ENCODE data around the gene RHOXF1. TPM values are rescaled to one million over a fixed set of nuclear protein-coding genes. Genes with fewer than 3 reads are reported as not detected.
"Not testable (repeated sequence)": the region's sequence is repeated elsewhere in the genome, so short reads cannot be mapped to it uniquely, and the experiment has no call there.

Gene RHOXF1
- total RNA-seq, 1 experiment from 2014 or later, result not detected

DNA sequence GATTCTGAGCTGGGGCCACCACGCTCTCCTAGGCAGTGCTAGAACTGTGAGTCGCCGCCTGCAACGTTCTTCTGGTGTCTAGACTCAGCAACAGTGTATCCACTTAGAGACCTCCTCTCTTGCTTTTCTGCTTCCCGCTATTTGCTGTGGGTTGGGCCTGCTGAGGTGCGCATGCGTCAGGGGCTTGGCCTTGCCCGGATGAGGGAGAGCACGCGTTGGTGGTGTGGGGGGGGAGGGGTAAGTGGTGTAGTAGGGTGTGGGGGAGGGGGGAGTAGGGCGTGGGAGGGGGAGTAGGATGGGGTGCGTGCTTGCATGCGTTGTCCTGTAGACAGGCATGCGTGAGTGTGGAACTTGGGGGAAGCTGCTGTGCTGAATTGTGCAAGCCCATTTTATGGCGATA is 38.1 kb downstream of the RHOXF1 start, which contains the start of gene RHOXF2B:
RHOXF2B (minus strand) TSS at position 101 of the 400 bp plus-strand sequence. CDS start 138 bp downstream, outside the sequence.
- not testable (repeated sequence) for H4K20me1 ChIP-seq (ENCODE audit: control insufficient read depth, insufficient read depth, insufficient read length); H3K27ac ChIP-seq (ENCODE audit: insufficient read length, low read depth, low read length); H2BK12ac ChIP-seq (ENCODE audit: insufficient read length, low read depth, low read length); H2BK20ac ChIP-seq (ENCODE audit: low read depth, low read length, poor library complexity, severe bottlenecking); H4K5ac ChIP-seq (ENCODE audit: insufficient read length, low read depth, low read length); H3K18ac ChIP-seq (ENCODE audit: insufficient read length, low read depth, low read length); H2BK15ac ChIP-seq (ENCODE audit: low read depth, low read length); H3K4me3 Mint-ChIP-seq; H2AK5ac ChIP-seq (ENCODE audit: insufficient read length, low read length); H3T11ph ChIP-seq (ENCODE audit: low read length); H4K8ac ChIP-seq (replicated peaks; ENCODE audit: insufficient read length, low read depth, low read length); H3K9me3 Mint-ChIP-seq; H2AFZ ChIP-seq (ENCODE audit: low read length); H3K4me2 ChIP-seq (ENCODE audit: insufficient read depth, insufficient read length, low read length); H2BK120ac ChIP-seq (ENCODE audit: low read depth, low read length, poor library complexity, severe bottlenecking); H3K4ac ChIP-seq (ENCODE audit: low read depth, low read length); H4K91ac ChIP-seq (ENCODE audit: insufficient read length, low read depth, low read length); H3K56ac ChIP-seq (ENCODE audit: insufficient read length, low read depth, low read length); H3K79me2 ChIP-seq (ENCODE audit: insufficient read depth, low read length); H3K9me3 ChIP-seq (ENCODE audit: control insufficient read depth, low read depth, low read length); H3K4me1 Mint-ChIP-seq; H3K23me2 ChIP-seq (ENCODE audit: insufficient read length, low read depth, low read length, poor library complexity, severe bottlenecking); H3K27me3 Mint-ChIP-seq (ENCODE audit: low read depth); H3K27ac Mint-ChIP-seq; DNase-seq; H3K9ac ChIP-seq (ENCODE audit: extremely low read depth, insufficient read length, low read length); H3K4me1 ChIP-seq (ENCODE audit: insufficient read depth, low read length); H3K23ac ChIP-seq (ENCODE audit: insufficient read length, low read depth, low read length); H2BK5ac ChIP-seq (ENCODE audit: insufficient read length, low read length); H3K14ac ChIP-seq (ENCODE audit: insufficient read depth, low read length); H3K36me3 Mint-ChIP-seq (ENCODE audit: insufficient read depth in 1 of 3, low read depth in 3 of 3); H3K79me1 ChIP-seq (ENCODE audit: insufficient read depth, low read depth, low read length, poor library complexity, severe bottlenecking); H3K27me3 ChIP-seq (ENCODE audit: insufficient read depth, low read length)
- no CpG with 5 or more reads among the region's 15 CpGs for WGBS (ENCODE audit: extremely low coverage, insufficient read length, low lambda C conversion rate)
